A549 treated with AZD9567 at 1 μM for 4 hours (cell line): ENCODE measurements around the gene EFCC1. TPM values are rescaled to one million over a fixed set of nuclear protein-coding genes. Genes with fewer than 3 reads are reported as not detected.

Experiments
- total RNA-seq: library from RNA; stranded (reverse); fragments of 200-300 nt; extraction: Qiagen RNA extraction; gene quantifications from 5 replicates; pipeline ENCODE4 v1.2.3, GENCODE V29; 2022; ENCODE audit not compliant: insufficient read depth

Gene EFCC1
- total RNA-seq = 0.02 to 0.05 TPM in 2 of 5 replicates, not detected in the others

GRCh38 chr3:129001101-129001805 lies at the start of gene EFCC1:
EFCC1 (plus strand) TSS chr3:129001304; CDS start chr3:129001629, 325 bp downstream.

DNA sequence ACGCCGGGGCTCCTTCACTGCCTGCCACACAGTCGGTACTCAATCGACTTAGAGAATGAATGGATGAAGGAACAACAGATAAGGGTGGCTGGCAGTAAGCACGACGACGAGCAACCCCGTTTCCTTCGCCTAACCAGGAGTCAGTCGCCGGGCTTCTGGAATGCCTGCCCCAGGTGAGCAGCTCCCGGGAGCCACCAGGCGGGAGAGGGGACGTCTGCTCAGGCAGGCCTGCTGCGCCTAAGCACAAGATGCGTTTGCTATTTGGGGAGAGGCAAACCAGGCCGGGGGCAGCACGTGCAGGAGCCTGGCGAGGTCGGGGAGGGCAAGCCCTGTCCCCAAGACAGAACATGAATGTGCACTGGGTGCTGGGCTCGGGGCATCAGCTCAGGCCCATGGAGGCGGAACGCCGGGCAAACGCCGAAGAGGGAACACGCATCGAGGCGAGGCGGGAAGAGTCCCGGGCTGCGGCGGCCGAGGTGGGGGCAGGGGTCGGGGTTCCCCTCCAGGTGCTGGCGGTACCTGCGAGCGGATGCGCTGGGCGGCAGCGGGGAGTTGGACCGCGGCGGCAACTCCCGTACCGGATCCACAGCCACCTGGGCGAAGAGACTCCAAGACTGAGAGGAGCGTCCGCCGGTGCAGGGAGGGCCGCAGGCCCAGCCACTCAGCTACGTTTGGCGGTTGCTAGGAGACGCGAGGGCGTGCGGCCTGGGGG lies 7.5 kb upstream of the EFCC1 start, which contains the start of gene CFAP92:
Gene CFAP92 (minus strand): TSS at position 616 of the 712 bp plus-strand sequence. CDS start 772 bp downstream, outside the sequence.

GRCh38 chr3:129060276-129061022 lies 59.3 kb downstream of the EFCC1 start, which contains the start of gene GP9:
GP9 (plus strand) TSS chr3:129060779; CDS start chr3:129061740, 961 bp downstream.

Other genes starting within 250 kb of the EFCC1 start
- gene ACAD9, start 121.7 kb upstream of the EFCC1 start, total RNA-seq = 22.9 to 27.0 TPM (median 23.5 TPM) in 5 replicates
- 0.09 TPM in 1 of 5 replicates, not detected in the others for gene CFAP92, start 7.2 kb upstream of the EFCC1 start, total RNA-seq
- not detected in 5 replicates for gene GP9, start 59.5 kb downstream of the EFCC1 start, total RNA-seq
- 0.86 to 5.6 TPM (median 4.9 TPM) in 5 replicates for gene RAB43, start 120.5 kb downstream of the EFCC1 start, total RNA-seq
- gene ISY1, start 159.8 kb downstream of the EFCC1 start, total RNA-seq = 13.3 to 23.7 TPM (median 20.1 TPM) in 5 replicates
- 331 to 402 TPM (median 336 TPM) in 5 replicates for gene CNBP, start 182.6 kb downstream of the EFCC1 start, total RNA-seq
- 64.3 to 81.7 TPM (median 78.5 TPM) in 5 replicates for gene COPG1, start 248.3 kb downstream of the EFCC1 start, total RNA-seq